Keratinocyte (primary cell): ENCODE results near the gene PCDH9.

Experiments used
- EZH2 ChIP-seq: IDR thresholded peaks from one replicate; pipeline ENCODE4 v1.6.1; 2012; ENCODE audit warnings: inconsistent platforms, mild to moderate bottlenecking, low read length, moderate library complexity
- TF ChIP-seq, protein P1 (sequence below), 3 experiments: IDR thresholded peaks in 1 of 3; conservative IDR thresholded peaks in 1 of 3; optimal IDR thresholded peaks in 1 of 3; 2 replicates in 2 of 3; 3 replicates in 1 of 3; pipeline versions ENCODE3 to v1.5.1; 2011; ENCODE audit warnings: low read length in 3 of 3, mild to moderate bottlenecking in 3 of 3, moderate library complexity in 2 of 3, control low read depth in 1 of 3, inconsistent platforms in 1 of 3; ENCODE audit not compliant: insufficient read depth in 2 of 3; ENCODE audit errors: extremely low read depth in 1 of 3

DNA sequence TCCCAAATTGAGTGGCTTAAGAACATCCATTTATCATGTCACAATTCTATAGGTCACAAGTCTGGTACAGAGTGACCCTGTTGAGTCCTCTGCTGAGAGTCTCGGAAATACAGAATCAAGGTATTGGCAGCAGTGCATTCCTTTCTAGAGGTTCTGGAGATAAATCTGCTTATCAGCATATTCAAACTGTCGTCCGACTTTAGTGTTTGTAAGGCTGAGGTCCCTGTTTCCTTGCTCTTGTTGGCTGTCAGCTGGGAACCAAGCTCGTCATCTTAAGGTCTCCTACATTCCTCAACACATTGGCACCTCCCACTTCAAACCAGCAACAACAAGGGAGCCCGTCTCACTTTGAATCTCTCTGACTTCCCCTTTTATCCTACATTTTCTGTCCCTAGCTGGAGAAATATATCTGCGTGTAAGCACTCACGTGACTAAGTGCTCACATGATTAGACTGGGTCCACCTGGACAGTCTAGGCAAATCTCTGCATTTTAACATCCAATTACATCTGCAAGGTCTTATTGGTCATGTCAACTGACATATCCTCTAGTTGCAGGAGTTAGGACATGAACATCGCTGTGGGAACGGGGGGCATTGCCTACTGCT lies 886.8 kb downstream of the PCDH9 start:
- TF ChIP-seq, protein P1, sequence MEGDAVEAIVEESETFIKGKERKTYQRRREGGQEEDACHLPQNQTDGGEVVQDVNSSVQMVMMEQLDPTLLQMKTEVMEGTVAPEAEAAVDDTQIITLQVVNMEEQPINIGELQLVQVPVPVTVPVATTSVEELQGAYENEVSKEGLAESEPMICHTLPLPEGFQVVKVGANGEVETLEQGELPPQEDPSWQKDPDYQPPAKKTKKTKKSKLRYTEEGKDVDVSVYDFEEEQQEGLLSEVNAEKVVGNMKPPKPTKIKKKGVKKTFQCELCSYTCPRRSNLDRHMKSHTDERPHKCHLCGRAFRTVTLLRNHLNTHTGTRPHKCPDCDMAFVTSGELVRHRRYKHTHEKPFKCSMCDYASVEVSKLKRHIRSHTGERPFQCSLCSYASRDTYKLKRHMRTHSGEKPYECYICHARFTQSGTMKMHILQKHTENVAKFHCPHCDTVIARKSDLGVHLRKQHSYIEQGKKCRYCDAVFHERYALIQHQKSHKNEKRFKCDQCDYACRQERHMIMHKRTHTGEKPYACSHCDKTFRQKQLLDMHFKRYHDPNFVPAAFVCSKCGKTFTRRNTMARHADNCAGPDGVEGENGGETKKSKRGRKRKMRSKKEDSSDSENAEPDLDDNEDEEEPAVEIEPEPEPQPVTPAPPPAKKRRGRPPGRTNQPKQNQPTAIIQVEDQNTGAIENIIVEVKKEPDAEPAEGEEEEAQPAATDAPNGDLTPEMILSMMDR (optimal IDR thresholded peaks at IDR 0.05 in 1 of 3, IDR thresholded peaks at IDR 0.05 in 1 of 3, conservative IDR thresholded peaks at IDR 0.05 in 1 of 3; ENCODE audit: extremely low read depth in 1 of 3, insufficient read depth in 2 of 3, low read length in 3 of 3) = no peak
- no peak for TF ChIP-seq EZH2
